SK-N-SH (cell line): ENCODE measurements around the gene PRG3.

Source experiments
- EP300 ChIP-seq, 2 experiments: IDR thresholded peaks; 2 replicates each; pipeline versions ENCODE4 v1.4.0 to v1.6.1; 2012; ENCODE audit warnings: borderline replicate concordance in 1 of 2, low read depth in 1 of 2, low read length in 1 of 2
- POLR2AphosphoS5 ChIP-seq: IDR thresholded peaks from 2 replicates; pipeline ENCODE4 v1.6.1; 2012; ENCODE audit warnings: low read depth, low read length
- RCOR1 ChIP-seq: fragments of 150-350 bp; IDR thresholded peaks from 2 replicates; pipeline ENCODE4 v1.6.1; 2017; ENCODE audit warnings: antibody characterized with exemption, low read length
- TEAD4 ChIP-seq: IDR thresholded peaks from 2 replicates; pipeline ENCODE4 v1.4.0; 2012; ENCODE audit warnings: mild to moderate bottlenecking, borderline replicate concordance; ENCODE audit not compliant: insufficient read depth
- TF ChIP-seq, protein P1 (sequence below): fragments of 200-600 bp; sonication (generic); IDR thresholded peaks from 2 replicates; pipeline ENCODE4 v1.6.1; 2017; ENCODE audit warnings: antibody characterized with exemption, mild to moderate bottlenecking, moderate library complexity
- TF ChIP-seq, protein P2 (sequence below): IDR thresholded peaks from 2 replicates; pipeline ENCODE4 v1.4.0; 2012; ENCODE audit warnings: low read depth

DNA sequence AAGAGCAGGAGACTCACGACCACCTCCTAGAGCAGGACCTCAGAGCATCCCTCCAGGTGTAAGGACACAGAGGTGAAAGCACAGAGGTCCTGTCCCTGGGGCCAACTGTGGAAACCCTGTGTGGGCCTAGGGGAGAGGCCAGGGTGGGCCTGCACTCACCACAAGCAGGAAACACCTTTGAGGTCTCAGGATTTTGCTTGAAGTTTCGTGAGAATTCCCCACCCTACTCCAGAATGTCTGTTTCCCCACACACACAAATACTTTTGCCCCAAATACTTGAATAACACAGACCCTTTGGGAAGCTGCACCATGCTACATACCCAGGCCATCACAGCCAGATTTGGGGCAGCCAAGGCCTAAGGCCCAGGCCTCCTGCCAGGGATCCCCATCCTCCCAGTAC is 27.8 kb upstream of the PRG3 start:
- no peak for TF ChIP-seq RCOR1
- TF ChIP-seq, protein P1, sequence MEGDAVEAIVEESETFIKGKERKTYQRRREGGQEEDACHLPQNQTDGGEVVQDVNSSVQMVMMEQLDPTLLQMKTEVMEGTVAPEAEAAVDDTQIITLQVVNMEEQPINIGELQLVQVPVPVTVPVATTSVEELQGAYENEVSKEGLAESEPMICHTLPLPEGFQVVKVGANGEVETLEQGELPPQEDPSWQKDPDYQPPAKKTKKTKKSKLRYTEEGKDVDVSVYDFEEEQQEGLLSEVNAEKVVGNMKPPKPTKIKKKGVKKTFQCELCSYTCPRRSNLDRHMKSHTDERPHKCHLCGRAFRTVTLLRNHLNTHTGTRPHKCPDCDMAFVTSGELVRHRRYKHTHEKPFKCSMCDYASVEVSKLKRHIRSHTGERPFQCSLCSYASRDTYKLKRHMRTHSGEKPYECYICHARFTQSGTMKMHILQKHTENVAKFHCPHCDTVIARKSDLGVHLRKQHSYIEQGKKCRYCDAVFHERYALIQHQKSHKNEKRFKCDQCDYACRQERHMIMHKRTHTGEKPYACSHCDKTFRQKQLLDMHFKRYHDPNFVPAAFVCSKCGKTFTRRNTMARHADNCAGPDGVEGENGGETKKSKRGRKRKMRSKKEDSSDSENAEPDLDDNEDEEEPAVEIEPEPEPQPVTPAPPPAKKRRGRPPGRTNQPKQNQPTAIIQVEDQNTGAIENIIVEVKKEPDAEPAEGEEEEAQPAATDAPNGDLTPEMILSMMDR, result no peak
- TF ChIP-seq, protein P2, sequence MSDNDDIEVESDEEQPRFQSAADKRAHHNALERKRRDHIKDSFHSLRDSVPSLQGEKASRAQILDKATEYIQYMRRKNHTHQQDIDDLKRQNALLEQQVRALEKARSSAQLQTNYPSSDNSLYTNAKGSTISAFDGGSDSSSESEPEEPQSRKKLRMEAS, result no peak
- TF ChIP-seq EP300 (IDR thresholded peaks at IDR 0.05; ENCODE audit: borderline replicate concordance in 1 of 2, low read depth in 1 of 2, low read length in 1 of 2), result no peak
- no peak for TF ChIP-seq POLR2AphosphoS5
- no peak for TF ChIP-seq TEAD4
